Activated CD4-positive, alpha-beta T cell treated with anti-CD3 and anti-CD28 coated beads, Interleukin-2, amount 50 U/mL, for 48 hours (primary cell): ENCODE data around the gene MORN1.

Source experiments
- DNase-seq, 2 experiments: peaks; one replicate each; pipeline ENCODE4 v3.0.0-alpha.2; 2020

MORN1 gene

DNA sequence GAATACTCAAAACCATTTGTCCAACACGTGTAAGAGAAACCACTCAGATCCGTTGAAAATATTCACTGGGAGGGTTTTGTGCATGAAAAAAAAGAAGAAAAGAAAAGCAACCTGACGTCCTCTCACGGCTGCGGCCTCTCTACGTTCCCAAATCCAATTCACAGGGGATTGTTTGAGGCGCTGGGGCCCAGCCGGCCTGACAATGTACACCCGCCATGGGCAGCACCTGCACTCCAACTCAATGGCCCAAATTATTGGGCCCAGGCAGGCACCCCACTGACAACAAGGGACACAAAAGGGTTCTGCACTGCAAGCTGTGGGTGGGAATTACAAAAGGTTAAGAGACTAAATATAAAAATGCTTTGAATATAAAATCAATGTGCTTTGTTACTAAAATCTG lies 41.5 kb downstream of the MORN1 start:
- DNase-seq, result no peak

DNA sequence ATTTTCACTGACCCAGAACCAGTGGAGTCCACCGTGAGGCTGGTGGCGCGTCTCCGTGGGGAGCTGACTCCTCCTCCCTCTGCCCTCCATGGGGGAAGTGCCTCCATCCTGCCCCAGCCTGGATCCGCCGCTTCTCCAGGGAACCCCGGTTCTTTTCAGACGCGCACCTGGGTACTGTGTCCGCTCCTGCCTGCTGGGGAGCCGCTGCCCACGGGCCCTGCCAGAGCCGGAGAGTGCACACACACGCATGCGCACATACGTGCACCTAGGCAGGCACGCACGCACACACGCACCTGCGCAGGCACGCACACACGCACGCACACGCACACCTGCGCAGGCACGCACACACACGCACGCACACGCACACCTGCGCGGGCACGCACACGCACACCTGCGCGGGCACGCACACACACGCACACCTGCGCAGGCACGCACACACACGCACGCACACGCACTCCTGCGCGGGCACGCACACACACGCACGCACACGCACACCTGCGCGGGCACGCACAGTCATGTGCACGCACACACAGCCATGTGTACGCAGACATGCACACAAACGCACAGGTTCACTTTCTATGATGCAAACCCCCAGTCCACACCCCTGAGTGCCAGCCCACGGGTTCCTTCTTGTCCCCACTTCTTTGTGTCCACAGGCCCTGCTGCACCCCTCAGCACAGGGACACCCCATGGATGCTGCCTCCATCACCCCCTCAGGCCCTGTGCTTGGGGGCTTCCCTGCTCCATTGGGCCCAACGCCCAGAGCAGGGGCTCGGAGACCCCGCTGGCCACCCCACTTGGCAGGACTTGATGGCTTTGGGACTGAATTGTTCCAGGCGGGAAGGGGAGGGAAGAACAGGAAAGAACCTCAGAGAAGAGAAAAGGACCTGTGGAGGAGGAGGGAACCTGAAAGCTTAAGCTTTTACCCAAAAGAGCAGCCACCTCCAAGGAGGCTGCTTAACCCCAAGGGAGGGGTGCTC lies 42.7 kb downstream of the MORN1 start:
- no peak for DNase-seq

- DNase-seq, result no peak
These were observed 43.5 kb downstream of the MORN1 start for GRCh38 chr1:2347896-2348295.

GRCh38 chr1:2347409-2347785 lies 44.0 kb downstream of the MORN1 start:
- no peak for DNase-seq

GRCh38 chr1:2346691-2347408 lies 44.5 kb downstream of the MORN1 start:
- no peak for DNase-seq

DNA sequence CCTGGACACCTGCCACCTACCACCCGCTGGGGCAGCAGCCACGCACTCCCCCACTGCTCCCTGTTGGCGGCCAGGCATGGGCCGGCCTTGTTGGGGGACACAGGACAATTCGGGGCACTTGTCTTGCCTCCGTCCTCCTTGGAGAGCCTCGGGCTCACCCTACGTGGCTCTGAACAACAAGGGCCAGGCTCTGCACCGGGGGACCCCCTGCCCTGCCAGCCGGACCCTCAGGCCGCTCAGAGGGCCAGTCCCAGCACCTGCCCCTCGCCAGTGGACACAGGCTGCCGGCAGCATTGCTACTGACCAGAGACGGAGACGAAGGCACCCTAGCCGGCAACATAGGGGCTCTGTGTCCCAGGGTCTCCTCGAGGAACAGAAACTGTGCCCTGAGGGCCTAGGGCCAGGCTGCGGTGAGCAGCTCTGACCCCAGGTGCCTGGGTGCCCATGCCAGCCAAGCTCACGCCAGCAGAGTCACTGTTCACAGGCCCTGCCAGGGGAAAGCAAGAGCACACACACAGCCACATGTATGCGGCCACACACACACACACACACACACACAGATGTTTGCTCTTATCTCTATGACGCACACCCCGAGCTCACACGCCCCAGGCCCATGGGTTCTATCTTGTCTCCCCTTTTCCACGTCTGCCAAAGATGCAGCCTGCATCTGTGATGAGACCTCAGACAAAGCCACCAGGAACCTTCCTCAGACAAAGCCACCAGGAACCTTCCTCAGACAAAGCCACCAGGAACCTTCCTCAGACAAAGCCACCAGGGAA lies 45.9 kb downstream of the MORN1 start:
- DNase-seq, result no peak

- DNase-seq, result no peak
These were observed 46.5 kb downstream of the MORN1 start for GRCh38 chr1:2344744-2345296.

DNA sequence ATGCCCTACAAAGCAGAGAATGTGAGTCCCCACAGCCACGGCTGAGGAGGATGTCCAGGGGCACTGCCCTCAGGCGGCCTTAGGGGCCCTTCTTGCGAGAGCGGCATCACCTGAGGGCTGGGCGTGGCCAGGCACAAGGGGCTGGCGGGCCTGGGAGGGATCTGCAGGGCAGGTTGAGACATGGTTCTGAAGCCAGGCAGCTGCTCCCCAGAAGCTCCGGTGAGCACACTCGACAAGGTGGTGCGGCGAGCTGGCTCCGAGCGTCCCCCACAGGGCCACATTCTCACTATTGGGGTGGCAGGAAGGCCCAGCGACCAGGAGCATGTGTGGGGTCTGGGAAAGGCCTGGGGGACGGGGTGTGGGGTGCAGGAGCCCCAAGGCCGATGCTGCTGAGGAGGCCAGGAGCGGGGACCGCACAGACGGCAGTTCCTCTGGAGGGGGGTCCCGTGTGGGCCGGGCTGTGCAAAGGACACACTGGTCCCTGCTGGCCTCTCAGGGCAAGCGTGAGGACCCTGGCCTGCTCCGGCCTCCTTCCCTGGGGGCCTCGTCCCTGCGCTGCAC lies 47.2 kb downstream of the MORN1 start:
- no peak for DNase-seq

DNA sequence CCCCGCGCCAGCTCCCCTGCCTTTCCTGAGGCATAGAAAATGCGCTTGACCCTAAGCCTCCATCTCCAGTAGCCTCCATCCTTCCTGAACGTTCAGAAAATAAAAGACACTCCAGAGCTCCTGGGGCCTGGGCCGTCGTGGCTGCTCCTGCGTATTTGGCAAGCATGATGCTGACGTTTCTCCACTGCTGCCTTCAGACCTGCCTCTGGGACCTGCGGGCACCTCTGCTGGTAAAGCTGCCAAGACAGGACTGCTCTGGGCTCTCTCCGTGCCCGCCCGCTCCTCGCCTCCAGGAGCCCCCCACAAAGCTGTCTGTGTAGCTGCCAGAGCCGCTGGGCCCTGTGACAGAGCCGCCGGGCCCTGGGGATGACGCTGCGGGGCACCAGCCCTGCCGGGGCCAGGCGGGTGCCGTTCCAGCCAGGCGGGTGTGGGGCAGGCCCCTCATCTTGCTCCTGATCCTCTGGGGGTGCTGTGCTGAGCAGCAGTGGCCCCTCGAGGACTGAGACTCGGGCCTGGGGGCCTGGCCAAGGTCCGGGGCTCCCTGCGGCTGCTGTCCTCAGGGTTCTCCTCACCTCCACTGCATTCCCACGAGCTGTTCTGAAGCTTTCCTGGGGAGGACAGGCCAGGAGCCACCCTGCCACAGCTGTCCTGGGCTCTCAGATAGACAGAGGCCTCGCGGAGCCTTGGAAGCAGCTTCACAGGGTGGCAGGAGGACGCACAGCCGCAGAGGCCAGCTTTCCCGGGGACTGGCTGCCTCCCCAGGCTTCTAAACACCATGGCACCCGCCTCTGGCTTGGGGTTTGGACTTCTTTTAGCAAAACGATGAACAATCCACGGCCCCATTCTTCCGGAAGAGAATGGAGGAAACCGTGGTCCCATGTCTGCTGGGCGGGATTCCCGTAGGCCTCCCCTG lies 48.1 kb downstream of the MORN1 start:
- DNase-seq, result no peak

GRCh38 chr1:2342384-2343022 lies 48.9 kb downstream of the MORN1 start:
- no peak for DNase-seq

GRCh38 chr1:2341706-2342383 lies 49.5 kb downstream of the MORN1 start:
- DNase-seq, result no peak

DNA sequence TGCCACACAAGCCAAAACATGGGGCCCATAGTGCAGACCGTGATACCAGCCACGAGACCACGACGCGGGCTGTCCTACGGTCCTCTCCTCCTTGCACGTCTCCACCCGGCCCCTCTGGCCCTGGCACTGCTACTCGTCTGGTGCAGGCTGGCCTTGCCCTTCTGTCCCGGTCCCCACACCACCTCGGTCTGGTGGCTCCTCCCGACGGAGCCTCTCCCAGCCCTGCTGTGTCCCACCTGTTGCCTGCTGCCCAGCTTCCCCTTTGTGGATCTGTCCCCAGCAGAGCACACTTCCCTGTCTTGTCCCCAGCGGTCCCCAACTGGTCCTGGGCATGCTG lies 50.5 kb downstream of the MORN1 start:
- no peak for DNase-seq

DNA sequence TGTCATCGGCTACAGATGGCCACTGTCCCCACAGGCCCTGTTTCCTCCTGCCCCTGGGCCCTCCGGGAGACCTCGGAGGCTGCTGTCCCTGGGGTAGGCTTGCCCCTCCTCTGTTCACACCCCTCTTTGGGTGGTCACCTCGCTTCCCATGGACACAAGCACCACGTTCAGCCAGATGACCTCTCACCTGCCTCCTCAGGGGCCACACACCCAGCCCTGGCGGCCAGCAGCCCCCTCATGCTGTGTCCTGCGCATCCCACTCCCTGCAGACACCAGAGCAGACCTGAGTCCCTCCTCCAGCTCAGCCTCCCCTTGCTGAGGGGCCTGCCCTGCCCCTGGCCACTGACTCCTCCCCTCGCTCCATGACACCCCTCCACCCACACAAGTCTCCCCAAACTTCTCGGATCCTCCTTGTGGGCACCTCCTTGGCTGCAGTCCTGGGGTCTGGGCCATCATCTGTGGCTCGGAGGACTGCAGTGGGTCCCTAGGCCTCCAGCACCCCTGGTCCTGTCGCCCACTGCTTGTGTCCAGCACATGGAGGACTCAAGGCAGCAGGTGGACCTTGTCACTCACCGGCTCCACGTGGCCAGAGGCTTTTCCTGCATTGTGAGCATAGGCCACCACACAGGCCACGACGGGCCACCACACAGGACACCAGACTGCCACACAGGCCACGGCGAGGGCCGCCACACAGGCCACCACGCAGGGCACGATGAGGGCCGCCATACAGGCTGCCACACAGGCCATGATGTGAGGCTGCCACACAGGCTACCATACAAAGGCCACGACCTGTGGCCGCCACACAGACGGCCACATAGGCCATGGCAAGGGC lies 51.1 kb downstream of the MORN1 start:
- DNase-seq, result no peak

DNA sequence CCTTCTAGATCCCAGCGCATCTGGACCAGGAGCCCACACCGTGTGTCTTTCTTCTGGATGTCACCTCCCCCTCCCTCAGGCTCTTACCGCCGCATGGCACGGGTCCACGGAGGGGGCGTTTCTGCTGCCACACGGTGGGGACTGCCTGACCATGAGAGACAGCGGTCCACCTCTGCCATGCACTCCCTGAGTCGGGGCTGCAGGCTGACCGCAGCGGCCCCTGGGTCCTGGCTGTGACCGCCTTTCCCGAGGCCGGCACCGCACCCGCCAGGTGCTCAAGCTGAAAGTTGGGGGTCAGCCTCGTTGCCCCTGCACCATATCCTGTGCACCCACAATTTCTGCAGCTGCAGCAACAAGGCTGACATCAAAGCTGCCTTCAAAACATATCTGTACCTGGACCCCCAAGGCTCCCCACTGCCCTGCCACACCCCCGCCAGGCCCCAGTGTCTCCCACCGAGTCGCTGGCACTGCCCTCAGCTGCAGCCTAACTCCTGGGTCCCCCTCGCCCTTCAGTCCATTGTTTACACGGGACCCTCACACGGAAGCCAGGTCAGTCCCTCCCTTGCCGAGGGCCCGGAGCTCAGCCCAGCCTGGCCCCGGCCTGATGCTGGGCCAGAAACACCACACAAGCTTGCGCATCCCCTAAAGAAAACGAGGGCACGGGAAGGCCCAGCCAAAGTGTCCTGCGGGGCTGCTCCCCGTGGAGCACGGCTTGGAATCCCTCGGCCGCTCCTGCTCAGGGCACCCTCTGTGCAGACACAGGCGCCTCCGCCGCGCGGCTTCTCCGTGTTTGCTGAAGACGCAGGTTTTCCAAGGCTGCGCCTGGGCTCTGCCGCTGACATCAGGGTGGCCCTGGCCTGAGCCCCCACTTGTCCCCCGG lies 51.9 kb downstream of the MORN1 start:
- DNase-seq, result no peak

- DNase-seq, result no peak
These were observed 53.9 kb downstream of the MORN1 start for GRCh38 chr1:2337501-2337900.

DNA sequence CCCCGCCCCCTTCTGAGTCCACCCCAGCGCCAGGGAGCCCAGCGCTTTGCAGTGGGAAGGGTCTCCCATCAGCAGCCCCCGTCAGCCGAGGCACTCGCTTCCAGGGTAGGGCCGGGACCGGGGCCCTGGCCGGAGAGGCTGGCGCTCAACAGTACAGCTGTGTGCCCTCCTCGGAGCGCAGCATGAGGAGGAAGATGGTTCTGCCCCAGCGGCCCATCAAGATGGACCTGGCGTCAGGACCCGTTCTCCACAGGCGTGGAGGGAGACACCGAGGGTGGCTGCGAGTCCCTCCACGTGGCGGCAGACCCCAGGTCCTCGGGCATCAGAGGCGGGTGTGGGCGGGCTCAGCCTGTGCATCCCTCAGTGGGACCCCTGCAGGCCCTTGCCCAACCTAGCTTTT lies 54.3 kb downstream of the MORN1 start:
- no peak for DNase-seq

DNA sequence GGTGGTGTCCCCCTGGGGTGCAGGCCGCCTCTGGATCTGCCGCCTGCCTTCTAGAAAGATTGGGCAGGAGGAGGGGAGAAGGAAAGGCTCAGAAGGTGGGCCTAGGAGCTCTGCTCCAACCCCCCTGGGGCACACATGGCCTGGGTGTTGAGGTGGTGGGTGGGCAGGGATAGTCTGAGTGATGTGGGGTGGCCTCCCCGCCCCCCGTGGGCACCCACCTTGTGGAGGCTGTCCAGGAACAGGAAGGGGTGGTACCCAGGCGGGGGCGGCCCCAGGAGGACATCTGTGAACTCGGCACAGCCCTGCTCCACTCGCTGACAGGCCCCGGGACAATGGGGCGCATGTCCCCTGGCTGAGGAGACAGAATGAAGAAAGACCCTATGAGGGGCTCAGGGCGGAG lies 54.9 kb downstream of the MORN1 start:
- no peak for DNase-seq

- DNase-seq, result no peak
These were observed 55.5 kb downstream of the MORN1 start for GRCh38 chr1:2335721-2336455.
